Fibroblast of lung (primary cell): ENCODE results near the gene AMOTL1. TPM values are rescaled to one million over a fixed set of nuclear protein-coding genes. Genes with fewer than 3 reads are reported as not detected.

Source experiments
- DNase-seq, 2 donors: peaks; one replicate each; pipeline versions ENCODE4 v3.0.0 to v3.0.0-alpha.2; 2010; ENCODE audit warnings: low read depth in 2 of 2
- H2AFZ ChIP-seq: 2 replicates; pipeline ENCODE4 v1.5.1; 2012; ENCODE audit warnings: low read length, control low read depth, inconsistent platforms
- H3K27ac ChIP-seq: 2 replicates; pipeline ENCODE4 v1.5.1; 2011; ENCODE audit warnings: low read length, control low read depth; ENCODE audit not compliant: insufficient read depth
- H3K27me3 ChIP-seq: 2 replicates; pipeline ENCODE4 v1.5.1; 2011; ENCODE audit warnings: mild to moderate bottlenecking, low read length; ENCODE audit not compliant: control insufficient read depth, insufficient read depth
- H3K36me3 ChIP-seq: 2 replicates; pipeline ENCODE4 v1.5.1; 2011; ENCODE audit warnings: low read length; ENCODE audit not compliant: control insufficient read depth, insufficient read depth
- H3K4me1 ChIP-seq: 2 replicates; pipeline ENCODE4 v1.5.1; 2011; ENCODE audit warnings: low read length; ENCODE audit not compliant: control insufficient read depth, insufficient read depth; ENCODE audit errors: extremely low read depth
- H3K4me2 ChIP-seq: 2 replicates; pipeline ENCODE4 v1.5.1; 2011; ENCODE audit warnings: low read length, control low read depth; ENCODE audit not compliant: insufficient read depth; ENCODE audit errors: extremely low read depth
- H3K4me3 ChIP-seq, 4 experiments: fragments of 200-600 bp in 1 of 4; sonication (generic) in 1 of 4; replicated peaks in 1 of 4; 2 replicates each; pipeline ENCODE4 v1.5.1; 2011 to 2016; ENCODE audit warnings: low read length in 4 of 4, low read depth in 3 of 4, mild to moderate bottlenecking in 3 of 4, control low read depth in 2 of 4, inconsistent platforms in 1 of 4, mixed read lengths in 1 of 4; ENCODE audit not compliant: insufficient read depth in 1 of 4; ENCODE audit errors: control extremely low read depth in 1 of 4
- H3K79me2 ChIP-seq: 2 replicates; pipeline ENCODE4 v1.5.1; 2012; ENCODE audit warnings: mild to moderate bottlenecking, low read length, inconsistent platforms; ENCODE audit not compliant: control insufficient read depth, insufficient read depth
- H3K9ac ChIP-seq: 2 replicates; pipeline ENCODE4 v1.5.1; 2011; ENCODE audit warnings: mild to moderate bottlenecking, low read length, control low read depth; ENCODE audit not compliant: insufficient read depth
- H3K9me3 ChIP-seq: 2 replicates; pipeline ENCODE4 v1.5.1; 2012; ENCODE audit warnings: low read depth, low read length; ENCODE audit not compliant: control insufficient read depth, insufficient read depth
- H4K20me1 ChIP-seq: 2 replicates; pipeline ENCODE4 v1.5.1; 2011; ENCODE audit warnings: low read length; ENCODE audit not compliant: control insufficient read depth, insufficient read depth; ENCODE audit errors: extremely low read depth
- EZH2 ChIP-seq: IDR thresholded peaks from 2 replicates; pipeline ENCODE4 v1.5.1; 2012; ENCODE audit warnings: low read length, control low read depth, mild to moderate bottlenecking; ENCODE audit errors: missing control alignments
- polyA plus RNA-seq, 2 donors: library from polyadenylated mRNA; depleted of rRNA in 1 of 2; stranded (reverse) in 1 of 2; unstranded in 1 of 2; fragments of >200 nt; gene quantifications; 2 replicates each; pipeline ENCODE4 v1.2.1, GENCODE V29; 2011 to 2012; ENCODE audit warnings: missing spikeins in 1 of 2
- total RNA-seq: library from RNA; depleted of rRNA; stranded (reverse); fragments of >200 nt; gene quantifications from 2 replicates; pipeline ENCODE4 v1.2.1, GENCODE V29; 2014
- TF ChIP-seq, protein P1 (sequence below), 2 donors: IDR thresholded peaks in 1 of 2; conservative IDR thresholded peaks in 1 of 2; 1 replicate in 1 of 2; 2 replicates in 1 of 2; pipeline ENCODE4 v1.5.1; 2011 to 2012; ENCODE audit warnings: low read length in 2 of 2, control low read depth in 1 of 2, inconsistent platforms in 1 of 2, low read depth in 1 of 2, mild to moderate bottlenecking in 1 of 2

AMOTL1 gene
- total and polyA plus RNA-seq, 2 donors (not counting 1 experiment from before 2014, with no cell fraction given): 38.0 to 63.7 TPM

DNA sequence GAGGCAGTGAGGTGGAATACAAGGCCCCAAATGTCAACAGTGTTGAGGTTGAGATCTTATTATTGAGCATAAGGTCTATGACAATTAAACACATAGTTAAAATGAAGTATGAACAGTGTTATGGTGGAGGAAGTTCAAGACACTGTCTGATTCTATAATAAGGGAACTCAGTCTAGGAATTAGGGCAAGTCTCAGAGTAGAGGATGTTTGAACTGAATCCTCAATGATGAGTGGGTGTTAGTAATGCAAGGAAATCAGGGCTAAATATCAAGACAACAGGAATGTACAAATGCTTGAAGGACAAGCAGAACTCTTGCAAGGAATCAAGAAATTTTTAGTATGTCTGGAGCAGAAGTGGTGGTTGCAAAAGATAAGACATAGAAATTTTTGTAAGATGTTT, 152.2 kb downstream of the AMOTL1 start:
- no peak overlapping the region for H3K9ac ChIP-seq
- H3K9me3 ChIP-seq: no peaks in the 10 kb centered on the region
- no peaks in the 10 kb centered on the region for H3K79me2 ChIP-seq
- no peak overlapping the region for H2AFZ ChIP-seq
- H3K4me3 ChIP-seq: no peak overlapping the region
- DNase-seq: no peak
- TF ChIP-seq, protein P1, sequence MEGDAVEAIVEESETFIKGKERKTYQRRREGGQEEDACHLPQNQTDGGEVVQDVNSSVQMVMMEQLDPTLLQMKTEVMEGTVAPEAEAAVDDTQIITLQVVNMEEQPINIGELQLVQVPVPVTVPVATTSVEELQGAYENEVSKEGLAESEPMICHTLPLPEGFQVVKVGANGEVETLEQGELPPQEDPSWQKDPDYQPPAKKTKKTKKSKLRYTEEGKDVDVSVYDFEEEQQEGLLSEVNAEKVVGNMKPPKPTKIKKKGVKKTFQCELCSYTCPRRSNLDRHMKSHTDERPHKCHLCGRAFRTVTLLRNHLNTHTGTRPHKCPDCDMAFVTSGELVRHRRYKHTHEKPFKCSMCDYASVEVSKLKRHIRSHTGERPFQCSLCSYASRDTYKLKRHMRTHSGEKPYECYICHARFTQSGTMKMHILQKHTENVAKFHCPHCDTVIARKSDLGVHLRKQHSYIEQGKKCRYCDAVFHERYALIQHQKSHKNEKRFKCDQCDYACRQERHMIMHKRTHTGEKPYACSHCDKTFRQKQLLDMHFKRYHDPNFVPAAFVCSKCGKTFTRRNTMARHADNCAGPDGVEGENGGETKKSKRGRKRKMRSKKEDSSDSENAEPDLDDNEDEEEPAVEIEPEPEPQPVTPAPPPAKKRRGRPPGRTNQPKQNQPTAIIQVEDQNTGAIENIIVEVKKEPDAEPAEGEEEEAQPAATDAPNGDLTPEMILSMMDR (conservative IDR thresholded peaks at IDR 0.05 in 1 of 2, IDR thresholded peaks at IDR 0.05 in 1 of 2; ENCODE audit: low read depth in 1 of 2, low read length in 2 of 2): no peak
- no peak for TF ChIP-seq EZH2
- H4K20me1 ChIP-seq: no peaks in the 10 kb centered on the region
- H3K27me3 ChIP-seq: no peaks in the 10 kb centered on the region
- no peak overlapping the region for H3K4me2 ChIP-seq
- peaks cover 13% of the 10 kb centered on the region for H3K4me1 ChIP-seq
- no peaks in the 10 kb centered on the region for H3K36me3 ChIP-seq
- H3K27ac ChIP-seq: no peak overlapping the region

DNA sequence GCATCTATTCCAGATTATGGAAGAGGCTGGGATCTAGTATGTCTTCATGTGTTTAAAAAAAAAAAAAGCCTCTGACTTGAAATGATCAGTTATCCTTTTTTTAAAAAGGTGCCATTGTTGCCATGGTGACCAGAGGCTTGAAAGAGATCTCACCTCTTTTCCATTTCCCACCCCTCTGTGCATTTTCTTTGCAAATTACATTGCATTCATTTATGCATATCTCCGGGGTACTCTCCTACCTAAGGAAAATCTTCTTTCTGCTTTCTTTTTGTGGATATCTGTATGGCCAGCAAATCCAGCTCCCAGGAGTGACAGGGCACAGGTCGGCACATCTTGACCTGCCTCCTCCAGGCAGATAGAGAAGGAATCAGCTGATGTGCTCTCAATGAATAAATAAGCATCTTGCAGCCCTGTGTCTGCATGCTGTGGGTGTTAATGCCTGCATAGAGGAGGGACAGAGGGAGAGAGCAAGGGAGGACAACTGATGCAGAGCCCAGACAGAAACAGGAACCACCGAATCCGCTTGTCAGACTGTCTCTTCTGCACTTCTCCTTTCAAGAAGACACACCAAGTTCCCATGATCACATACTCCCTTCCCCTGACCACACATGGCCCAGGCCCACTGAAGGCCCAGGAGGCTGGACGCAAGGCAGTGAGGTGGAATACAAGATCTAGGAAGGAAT, 154.3 kb downstream of the AMOTL1 start:
- no peak overlapping the region for H3K27ac ChIP-seq
- TF ChIP-seq, protein P1 (conservative IDR thresholded peaks at IDR 0.05 in 1 of 2, IDR thresholded peaks at IDR 0.05 in 1 of 2; ENCODE audit: low read depth in 1 of 2, low read length in 2 of 2): no peak
- TF ChIP-seq EZH2: no peak
- H3K9ac ChIP-seq: no peak overlapping the region

DNA sequence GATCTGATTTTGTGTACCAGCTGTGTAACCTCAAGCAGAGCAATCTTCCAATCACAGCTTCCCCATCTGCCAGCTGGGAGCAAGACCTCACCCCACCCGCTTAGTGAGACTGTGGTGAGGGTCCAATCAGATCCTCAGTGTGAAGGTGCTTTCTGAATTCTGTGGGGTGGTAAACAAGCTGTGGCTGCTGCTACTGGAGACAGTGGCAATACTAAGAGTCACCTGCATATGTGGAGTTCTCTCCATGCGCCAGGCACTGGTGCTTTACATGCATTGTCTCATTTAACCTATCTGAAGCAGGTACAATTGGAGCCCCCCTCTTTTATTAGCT, 154.8 kb downstream of the AMOTL1 start:
- H3K79me2 ChIP-seq: no peaks in the 10 kb centered on the region
- no peak for TF ChIP-seq EZH2
- TF ChIP-seq, protein P1 (conservative IDR thresholded peaks at IDR 0.05 in 1 of 2, IDR thresholded peaks at IDR 0.05 in 1 of 2; ENCODE audit: low read depth in 1 of 2, low read length in 2 of 2): no peak
- H4K20me1 ChIP-seq: no peaks in the 10 kb centered on the region
- H3K36me3 ChIP-seq: no peaks in the 10 kb centered on the region
- peaks cover 32% of the 10 kb centered on the region for H3K4me1 ChIP-seq
- H3K4me2 ChIP-seq: no peak overlapping the region
- H3K9me3 ChIP-seq: no peaks in the 10 kb centered on the region
- DNase-seq: no peak
- no peak overlapping the region for H3K9ac ChIP-seq
- H3K27me3 ChIP-seq: no peaks in the 10 kb centered on the region
- no peak overlapping the region for H3K27ac ChIP-seq
- no peak overlapping the region for H2AFZ ChIP-seq
- no peak overlapping the region for H3K4me3 ChIP-seq

More for the DNA sequence above, 154.3 kb downstream of the AMOTL1 start:
- no peaks in the 10 kb centered on the region for H3K36me3 ChIP-seq
- no peak overlapping the region for H3K4me2 ChIP-seq
- no peaks in the 10 kb centered on the region for H3K79me2 ChIP-seq
- H3K27me3 ChIP-seq: no peaks in the 10 kb centered on the region
- DNase-seq: no peak
- peaks cover 27% of the 10 kb centered on the region for H3K4me1 ChIP-seq
- no peaks in the 10 kb centered on the region for H4K20me1 ChIP-seq
- no peak overlapping the region for H3K4me3 ChIP-seq
- H2AFZ ChIP-seq: no peak overlapping the region
- H3K9me3 ChIP-seq: no peaks in the 10 kb centered on the region
